ENCODE results near the gene CORO7.

Gene CORO7

GRCh38 chr16:4407543-4408322 lies 8.7 kb downstream of the CORO7 start:
- DNase-seq (ENCODE audit: low spot score): no peak
- no peak for TF ChIP-seq CTCF (IDR thresholded peaks at IDR 0.05; ENCODE audit: extremely low read depth, missing control alignments)

GRCh38 chr16:4404967-4405696 lies 11.3 kb downstream of the CORO7 start:
- TF ChIP-seq CTCF (IDR thresholded peaks at IDR 0.05; ENCODE audit: extremely low read depth, missing control alignments): no peak
- DNase-seq (ENCODE audit: low spot score): no peak

GRCh38 chr16:4404247-4404966 lies 12.0 kb downstream of the CORO7 start:
- TF ChIP-seq CTCF (IDR thresholded peaks at IDR 0.05; ENCODE audit: extremely low read depth, missing control alignments): peak; percentile 14
- DNase-seq (ENCODE audit: low spot score): no peak

GRCh38 chr16:4403133-4403949 lies 13.1 kb downstream of the CORO7 start:
- no peak for TF ChIP-seq CTCF (IDR thresholded peaks at IDR 0.05; ENCODE audit: extremely low read depth, missing control alignments)
- no peak for DNase-seq (ENCODE audit: low spot score)

- peak; percentile 87 for DNase-seq (ENCODE audit: low spot score)
- peak; percentile 72 for TF ChIP-seq CTCF (IDR thresholded peaks at IDR 0.05; ENCODE audit: extremely low read depth, missing control alignments)
These were observed 13.8 kb downstream of the CORO7 start for GRCh38 chr16:4402439-4403132.

- no peak for TF ChIP-seq CTCF (IDR thresholded peaks at IDR 0.05; ENCODE audit: extremely low read depth, missing control alignments)
- DNase-seq (ENCODE audit: low spot score): no peak
These were observed 14.9 kb downstream of the CORO7 start for GRCh38 chr16:4401510-4401909.

Data from GM20000 (cell line).